WTC11 (cell line): ENCODE data around the gene GGACT. TPM values are rescaled to one million over a fixed set of nuclear protein-coding genes. Genes with fewer than 3 reads are reported as not detected.

Source experiments
- ATAC-seq: fragments of 200-7000 bp; cut with Tn5 transposase; 2 replicates; pipeline ENCODE4 v1.10.0; 2021; ENCODE audit warnings: mild to moderate bottlenecking, moderate library complexity
- CTCF ChIA-PET: fragments of 300-600 bp; sonication (Branson Sonifier 250); formaldehyde crosslinking; loops from one replicate; lab custom pipeline; 2021; ENCODE audit warnings: antibody characterized with exemption; lab: Charles Lee
- POLR2A ChIA-PET: fragments of 350-600 bp; sonication (Branson Sonifier 250); formaldehyde crosslinking; loops from one replicate; lab custom pipeline; 2021; ENCODE audit warnings: antibody characterized with exemption; lab: Charles Lee
- DNase-seq: peaks from one replicate; pipeline ENCODE4 v3.0.0; 2021; ENCODE audit warnings: low spot score
- H3K27ac Mint-ChIP-seq: 2 replicates; pipeline ENCODE4 v1.8.0; 2021; ENCODE audit warnings: mixed read lengths
- H3K27me3 Mint-ChIP-seq: 2 replicates; pipeline ENCODE4 v1.8.0; 2021; ENCODE audit warnings: low read depth, mild to moderate bottlenecking, moderate library complexity, mixed read lengths
- H3K36me3 Mint-ChIP-seq: 2 replicates; pipeline ENCODE4 v1.8.0; 2021; ENCODE audit warnings: mixed read lengths
- H3K4me1 Mint-ChIP-seq: 2 replicates; pipeline ENCODE4 v1.8.0; 2022; ENCODE audit warnings: mixed read lengths
- H3K4me3 Mint-ChIP-seq: 2 replicates; pipeline ENCODE4 v1.8.0; 2021; ENCODE audit warnings: mild to moderate bottlenecking, moderate library complexity, mixed read lengths
- H3K9me3 Mint-ChIP-seq: 2 replicates; pipeline ENCODE4 v1.8.0; 2021; ENCODE audit warnings: mixed read lengths
- ARID4B ChIP-seq: sonication (generic); formaldehyde crosslinking; IDR thresholded peaks from 2 replicates; pipeline ENCODE4 v1.8.0; 2023; ENCODE audit warnings: missing genetic modification reagents, mild to moderate bottlenecking, borderline replicate concordance
- ELF4 ChIP-seq: sonication (generic); formaldehyde crosslinking; IDR thresholded peaks from 2 replicates; pipeline ENCODE4 v1.8.1; 2022; ENCODE audit warnings: low read depth, mild to moderate bottlenecking, moderate library complexity, missing genetic modification reagents
- ESRRA ChIP-seq: sonication (generic); formaldehyde crosslinking; IDR thresholded peaks from 2 replicates; pipeline ENCODE4 v1.8.1; 2022; ENCODE audit warnings: mild to moderate bottlenecking, missing genetic modification reagents, borderline replicate concordance
- ETV6 ChIP-seq: sonication (generic); formaldehyde crosslinking; IDR thresholded peaks from 2 replicates; pipeline ENCODE4 v1.8.1; 2022; ENCODE audit warnings: mild to moderate bottlenecking, missing genetic modification reagents
- FOXP1 ChIP-seq: sonication (generic); formaldehyde crosslinking; IDR thresholded peaks from 2 replicates; pipeline ENCODE4 v1.8.0; 2022; ENCODE audit warnings: missing genetic modification reagents, mild to moderate bottlenecking, moderate library complexity, borderline replicate concordance
- GRHL2 ChIP-seq: fragments of 250-450 bp; sonication (Bioruptor Pico); IDR thresholded peaks from 2 replicates; pipeline ENCODE4 v1.8.0; 2022; ENCODE audit warnings: mild to moderate bottlenecking, moderate library complexity; ENCODE audit not compliant: insufficient replicate concordance, severe bottlenecking
- GTF2I ChIP-seq: fragments of 250-450 bp; sonication (Bioruptor Pico); conservative IDR thresholded peaks from 2 replicates; pipeline ENCODE4 v1.4.0; 2021; ENCODE audit warnings: mild to moderate bottlenecking
- RELA ChIP-seq: sonication (generic); formaldehyde crosslinking; IDR thresholded peaks from 2 replicates; pipeline ENCODE4 v1.8.1; 2022; ENCODE audit warnings: missing genetic modification reagents, mild to moderate bottlenecking, borderline replicate concordance
- SMAD4 ChIP-seq: sonication (generic); formaldehyde crosslinking; IDR thresholded peaks from 2 replicates; pipeline ENCODE4 v1.8.0; 2022; ENCODE audit warnings: mild to moderate bottlenecking, missing genetic modification reagents
- TCF7 ChIP-seq: sonication (generic); formaldehyde crosslinking; IDR thresholded peaks from 2 replicates; pipeline ENCODE4 v1.8.0; 2022; ENCODE audit warnings: mild to moderate bottlenecking, low read depth, missing genetic modification reagents, moderate library complexity
- TEAD4 ChIP-seq: sonication (generic); formaldehyde crosslinking; IDR thresholded peaks from 2 replicates; pipeline ENCODE4 v1.8.0; 2022; ENCODE audit warnings: mild to moderate bottlenecking, missing genetic modification reagents
- ZNF512 ChIP-seq: sonication (generic); formaldehyde crosslinking; IDR thresholded peaks from 2 replicates; pipeline ENCODE4 v1.8.1; 2022; ENCODE audit warnings: missing genetic modification reagents, borderline replicate concordance
- total RNA-seq: library from RNA; stranded (reverse); gene quantifications from 3 replicates; pipeline ENCODE4 v1.2.3, GENCODE V29; 2021
- TF ChIP-seq, protein P1 (sequence below): sonication (generic); formaldehyde crosslinking; IDR thresholded peaks from 2 replicates; pipeline ENCODE4 v1.8.1; 2023; ENCODE audit warnings: mild to moderate bottlenecking, moderate library complexity, missing genetic modification reagents

The GGACT gene
- total RNA-seq, 1 experiment from 2014 or later: 2.4 TPM

DNA sequence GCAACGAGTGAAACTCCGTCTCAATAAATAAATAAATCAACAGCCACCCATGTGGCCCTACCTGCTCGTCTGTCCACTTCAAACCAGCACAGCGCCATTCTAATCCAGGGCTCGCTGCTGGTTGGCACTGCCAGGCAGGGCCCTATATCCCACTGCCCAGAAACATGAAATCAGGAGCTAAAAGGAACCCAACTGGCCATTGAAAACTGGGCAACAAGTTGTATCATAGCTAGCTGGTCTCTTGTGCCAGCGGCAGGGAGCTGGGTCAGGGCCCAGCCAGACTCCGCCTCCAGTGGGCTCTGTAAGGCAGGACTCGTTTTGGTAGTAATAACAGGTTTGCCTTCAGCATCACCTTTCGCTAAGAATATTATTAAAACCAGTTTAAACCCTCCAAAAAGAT, 39.3 kb downstream of the GGACT start:
- ATAC-seq (no peak), DNase-seq (no peak)
- no peaks in the 10 kb centered on the region for H3K36me3 Mint-ChIP-seq
- ChIA-PET CTCF (interaction anchor here (0.5 to 1.4 kb wide), 2 partner anchors 24 to 949 kb away, joined by 3 to 5 read pairs; no protein-coding TSS in a partner anchor), POLR2A (no interaction called here)
- H3K27ac Mint-ChIP-seq: no peak overlapping the region
- H3K4me1 Mint-ChIP-seq: no peaks in the 10 kb centered on the region
- no peaks in the 10 kb centered on the region for H3K9me3 Mint-ChIP-seq
- no peak for TF ChIP-seq TCF7 (CRISPR knock-in tag)
- no peak for TF ChIP-seq ESRRA (CRISPR knock-in tag)
- TF ChIP-seq, protein P1, sequence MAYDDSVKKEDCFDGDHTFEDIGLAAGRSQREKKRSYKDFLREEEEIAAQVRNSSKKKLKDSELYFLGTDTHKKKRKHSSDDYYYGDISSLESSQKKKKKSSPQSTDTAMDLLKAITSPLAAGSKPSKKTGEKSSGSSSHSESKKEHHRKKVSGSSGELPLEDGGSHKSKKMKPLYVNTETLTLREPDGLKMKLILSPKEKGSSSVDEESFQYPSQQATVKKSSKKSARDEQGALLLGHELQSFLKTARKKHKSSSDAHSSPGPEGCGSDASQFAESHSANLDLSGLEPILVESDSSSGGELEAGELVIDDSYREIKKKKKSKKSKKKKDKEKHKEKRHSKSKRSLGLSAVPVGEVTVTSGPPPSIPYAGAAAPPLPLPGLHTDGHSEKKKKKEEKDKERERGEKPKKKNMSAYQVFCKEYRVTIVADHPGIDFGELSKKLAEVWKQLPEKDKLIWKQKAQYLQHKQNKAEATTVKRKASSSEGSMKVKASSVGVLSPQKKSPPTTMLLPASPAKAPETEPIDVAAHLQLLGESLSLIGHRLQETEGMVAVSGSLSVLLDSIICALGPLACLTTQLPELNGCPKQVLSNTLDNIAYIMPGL (CRISPR knock-in tag): no peak
- no peak for TF ChIP-seq GRHL2
- TF ChIP-seq ETV6: no peak
- no peak for TF ChIP-seq SMAD4 (CRISPR knock-in tag)
- no peaks in the 10 kb centered on the region; the same call in 1 of the 2 replicates for H3K27me3 Mint-ChIP-seq
- no peak overlapping the region for H3K4me3 Mint-ChIP-seq

- H3K27ac Mint-ChIP-seq: no peak overlapping the region
Observed at GRCh38 chr13:100547791-100548201, 40.8 kb downstream of the GGACT start.

More at GRCh38 chr13:100547791-100548201, 40.8 kb downstream of the GGACT start:
- Mint-ChIP-seq H3K36me3 (no peaks in the 10 kb centered on the region), H3K4me3 (no peak overlapping the region), H3K9me3 (no peaks in the 10 kb centered on the region), H3K4me1 (peaks cover 1% of the 10 kb centered on the region; the same call in 1 of the 2 replicates), H3K27me3 (no peaks in the 10 kb centered on the region; the same call in 1 of the 2 replicates)
- TF ChIP-seq GTF2I (CRISPR knock-in tag) (no peak), TEAD4 (CRISPR knock-in tag) (no peak), RELA (CRISPR knock-in tag) (no peak), FOXP1 (CRISPR knock-in tag) (no peak), ARID4B (CRISPR knock-in tag) (no peak), ZNF512 (CRISPR knock-in tag) (no peak), ELF4 (CRISPR knock-in tag) (no peak)
- ATAC-seq (no peak), DNase-seq (no peak)
- CTCF ChIA-PET: no interaction called here
- POLR2A ChIA-PET: no interaction called here
